Measurements from ENCODE around the gene PIK3C2A. TPM values are rescaled to one million over a fixed set of nuclear protein-coding genes. Genes with fewer than 3 reads are reported as not detected.

Gene PIK3C2A
- total and polyA plus RNA-seq, 12 donors, result 6.7 to 43.7 (median 31.9) TPM

DNA sequence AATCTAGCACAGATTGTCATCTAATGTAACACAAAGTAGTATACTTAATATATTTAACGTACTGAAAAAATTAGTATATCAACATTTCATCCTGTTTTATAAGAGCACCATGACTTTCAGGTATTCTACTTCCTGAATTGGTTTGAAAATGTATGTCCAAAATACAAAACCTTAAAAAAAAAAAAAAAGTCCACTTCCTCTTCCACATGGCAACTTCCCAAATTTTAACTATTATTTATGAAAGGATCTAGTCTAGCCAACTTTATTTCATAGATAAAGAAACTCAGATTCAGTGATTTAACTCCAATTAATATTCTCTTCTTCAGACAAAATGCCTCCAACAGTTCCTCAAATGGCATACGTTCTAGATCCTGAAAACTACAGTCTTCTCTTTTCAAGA, 44.0 kb downstream of the PIK3C2A start:
- 74 to 80% methylated on average over 2 of the region's 2 CpGs for WGBS, 2 donors
- Histone ChIP-seq H3K36me3 (peaks cover 0 to 20% (median 4%) of the 10 kb centered on the region in 9 donors), H3K9me3 (no peaks in the 10 kb centered on the region), H3K4me1 (peaks cover 0 to 75% (median 61%) of the 10 kb centered on the region in 9 donors), H3K27me3 (no peaks in the 10 kb centered on the region), H3K4me3 (no peak overlapping the region), H3K27ac (peak overlapping the region in 6 of 10 donors; percentile 14 to 82 (median 64))
- TF ChIP-seq, protein P1, sequence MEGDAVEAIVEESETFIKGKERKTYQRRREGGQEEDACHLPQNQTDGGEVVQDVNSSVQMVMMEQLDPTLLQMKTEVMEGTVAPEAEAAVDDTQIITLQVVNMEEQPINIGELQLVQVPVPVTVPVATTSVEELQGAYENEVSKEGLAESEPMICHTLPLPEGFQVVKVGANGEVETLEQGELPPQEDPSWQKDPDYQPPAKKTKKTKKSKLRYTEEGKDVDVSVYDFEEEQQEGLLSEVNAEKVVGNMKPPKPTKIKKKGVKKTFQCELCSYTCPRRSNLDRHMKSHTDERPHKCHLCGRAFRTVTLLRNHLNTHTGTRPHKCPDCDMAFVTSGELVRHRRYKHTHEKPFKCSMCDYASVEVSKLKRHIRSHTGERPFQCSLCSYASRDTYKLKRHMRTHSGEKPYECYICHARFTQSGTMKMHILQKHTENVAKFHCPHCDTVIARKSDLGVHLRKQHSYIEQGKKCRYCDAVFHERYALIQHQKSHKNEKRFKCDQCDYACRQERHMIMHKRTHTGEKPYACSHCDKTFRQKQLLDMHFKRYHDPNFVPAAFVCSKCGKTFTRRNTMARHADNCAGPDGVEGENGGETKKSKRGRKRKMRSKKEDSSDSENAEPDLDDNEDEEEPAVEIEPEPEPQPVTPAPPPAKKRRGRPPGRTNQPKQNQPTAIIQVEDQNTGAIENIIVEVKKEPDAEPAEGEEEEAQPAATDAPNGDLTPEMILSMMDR (IDR thresholded peaks at IDR 0.05), result no peak
- intact Hi-C loops (cut with DNase I), result loop anchor here in 2 of 10 donors (5.0 kb wide), 1 partner anchor 44 kb away; the partner anchor contains the start of gene PIK3C2A (in 2 of the 2)
- peak in 1 of 8 donors; percentile 4 for ATAC-seq
- no peak for DNase-seq

DNA sequence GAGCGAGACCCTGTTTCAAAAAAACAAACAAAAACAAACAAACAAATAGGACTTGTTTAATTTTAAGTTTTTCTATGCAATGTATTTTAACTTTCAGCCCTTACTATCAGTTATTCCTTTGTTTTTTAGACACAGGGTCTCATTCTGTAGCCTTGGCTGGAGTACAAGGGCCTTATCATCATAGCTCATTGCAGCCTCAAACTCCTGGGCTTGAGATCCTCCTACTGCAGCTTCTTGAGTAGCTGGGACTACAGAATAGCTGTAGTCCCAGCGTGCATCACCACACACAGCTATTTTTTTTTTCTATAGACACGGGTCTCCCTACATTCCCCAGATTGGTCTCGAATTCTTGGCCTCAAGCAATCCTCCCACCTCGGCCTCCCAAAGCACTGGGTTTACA, 44.5 kb downstream of the PIK3C2A start:
- TF ChIP-seq, protein P1 (IDR thresholded peaks at IDR 0.05), result no peak
- Histone ChIP-seq H3K4me1 (peaks cover 0 to 80% (median 61%) of the 10 kb centered on the region in 9 donors), H3K27me3 (no peaks in the 10 kb centered on the region), H3K9me3 (no peaks in the 10 kb centered on the region), H3K27ac (peak overlapping the region in 3 of 10 donors; percentile 21 to 82 (median 28)), H3K36me3 (peaks cover 0 to 15% (median 0%) of the 10 kb centered on the region in 9 donors), H3K4me3 (no peak overlapping the region)
- intact Hi-C loops (cut with DNase I), result loop anchor here in 2 of 10 donors (5.0 kb wide), 1 partner anchor 44 kb away; the partner anchor contains the start of gene PIK3C2A (in 2 of the 2)
- ATAC-seq, result no peak
- no peak for DNase-seq
- WGBS, 2 donors, result 87 to 92% methylated on average over 5 of the region's 5 CpGs

DNA sequence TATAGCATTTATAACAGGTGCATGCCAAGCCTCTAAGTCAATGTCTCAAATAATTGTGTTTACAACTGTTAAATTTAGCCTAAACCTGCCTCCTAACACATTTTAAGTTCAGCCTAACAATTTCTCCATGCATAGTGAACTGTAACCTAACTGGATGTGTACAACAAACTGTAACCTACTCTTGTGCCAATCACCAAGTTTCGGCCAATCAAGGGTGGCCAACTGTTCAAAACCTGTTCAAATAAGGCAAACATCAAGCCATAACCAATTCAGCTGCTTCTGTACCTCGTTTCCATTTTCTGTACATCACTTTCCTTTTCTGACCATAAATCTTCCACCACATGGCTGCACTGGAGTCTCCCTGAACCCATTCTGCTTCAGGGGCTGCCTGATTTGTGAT, 45.4 kb downstream of the PIK3C2A start:
- no peak overlapping the region for H3K4me3 ChIP-seq
- H3K27ac ChIP-seq, result peak overlapping the region in 7 of 10 donors; percentile 1 to 82 (median 41)
- no peaks in the 10 kb centered on the region for H3K9me3 ChIP-seq
- no peak for ATAC-seq
- WGBS, 2 donors, result 76 to 89% methylated on average over 2 of the region's 2 CpGs
- H3K27me3 ChIP-seq, result no peaks in the 10 kb centered on the region
- H3K4me1 ChIP-seq, result peaks cover 0 to 89% (median 61%) of the 10 kb centered on the region in 9 donors
- intact Hi-C loops (cut with DNase I), result loop anchor here in 2 of 10 donors (5.0 kb wide), 1 partner anchor 45 kb away; the partner anchor contains the start of gene PIK3C2A (in 2 of the 2)
- DNase-seq, result no peak
- TF ChIP-seq, protein P1 (IDR thresholded peaks at IDR 0.05), result no peak
- H3K36me3 ChIP-seq, result peaks cover 0 to 6% (median 0%) of the 10 kb centered on the region in 9 donors

DNA sequence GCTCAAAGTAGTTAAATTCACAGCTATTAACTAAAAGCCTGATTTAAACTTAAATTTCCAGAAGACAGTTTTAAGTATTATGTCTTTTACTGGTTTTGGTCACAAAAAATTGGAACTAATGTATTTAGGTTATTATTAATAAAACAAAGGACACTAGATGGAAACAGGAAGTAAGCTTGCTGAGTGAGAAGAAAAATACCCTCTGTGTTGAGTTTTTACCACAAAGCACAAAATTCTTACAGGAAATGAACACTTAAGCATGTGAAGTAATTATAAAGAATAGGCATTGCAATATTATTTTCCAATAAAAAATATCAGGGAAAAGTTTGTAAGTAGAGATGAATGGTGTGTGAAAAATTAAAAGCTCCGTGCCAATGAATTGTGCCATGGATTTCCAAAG, 46.3 kb downstream of the PIK3C2A start:
- Histone ChIP-seq H3K27ac (peak overlapping the region in 9 of 10 donors; percentile 1 to 82 (median 34)), H3K36me3 (no peaks in the 10 kb centered on the region), H3K4me3 (no peak overlapping the region), H3K27me3 (no peaks in the 10 kb centered on the region), H3K9me3 (no peaks in the 10 kb centered on the region), H3K4me1 (peaks cover 0 to 97% (median 68%) of the 10 kb centered on the region in 9 donors)
- TF ChIP-seq, protein P1 (IDR thresholded peaks at IDR 0.05), result no peak
- 88 to 91% methylated on average over 1 of the region's 1 CpG for WGBS, 2 donors
- DNase-seq, result no peak
- intact Hi-C loops (cut with DNase I), result loop anchor here in 2 of 10 donors (5.0 kb wide), 1 partner anchor 46 kb away; the partner anchor contains the start of gene PIK3C2A (in 2 of the 2)
- ATAC-seq, result peak in 1 of 8 donors; percentile 36
